ENCODE measurements around the gene M6PR.

Gene M6PR

GRCh38 chr12:8956073-8956472 is 6.6 kb upstream of the M6PR start:
- no peak for TF ChIP-seq CTCF (IDR thresholded peaks at IDR 0.05; ENCODE audit: low read depth, low read length)
- Histone ChIP-seq H3K4me3 (ENCODE audit: low read depth, low read length) (no peak overlapping the region), H3K4me1 (no peaks in the 10 kb centered on the region), H3K36me3 (no peaks in the 10 kb centered on the region), H3K27me3 (no peaks in the 10 kb centered on the region), H3K9me3 (no peaks in the 10 kb centered on the region)
- DNase-seq = no peak

- no peaks in the 10 kb centered on the region for H3K4me1 ChIP-seq
- no peaks in the 10 kb centered on the region for H3K36me3 ChIP-seq
- no peaks in the 10 kb centered on the region for H3K27me3 ChIP-seq
- no peaks in the 10 kb centered on the region for H3K9me3 ChIP-seq
- no peak for TF ChIP-seq CTCF (IDR thresholded peaks at IDR 0.05; ENCODE audit: low read depth, low read length)
- no peak overlapping the region for H3K4me3 ChIP-seq (ENCODE audit: low read depth, low read length)
- DNase-seq = no peak
Observed at GRCh38 chr12:8953773-8954402, 4.4 kb upstream of the M6PR start.

GRCh38 chr12:8951744-8952143 is 2.3 kb upstream of the M6PR start:
- no peaks in the 10 kb centered on the region for H3K9me3 ChIP-seq
- H3K27me3 ChIP-seq = no peaks in the 10 kb centered on the region
- H3K4me1 ChIP-seq = no peaks in the 10 kb centered on the region
- no peak overlapping the region for H3K4me3 ChIP-seq (ENCODE audit: low read depth, low read length)
- H3K36me3 ChIP-seq = no peaks in the 10 kb centered on the region
- no peak for TF ChIP-seq CTCF (IDR thresholded peaks at IDR 0.05; ENCODE audit: low read depth, low read length)
- DNase-seq = no peak

GRCh38 chr12:8950702-8951478 is 1.4 kb upstream of the M6PR start:
- Histone ChIP-seq H3K27me3 (no peaks in the 10 kb centered on the region), H3K4me3 (ENCODE audit: low read depth, low read length) (peak overlapping the region; percentile 99), H3K36me3 (peaks cover 4% of the 10 kb centered on the region), H3K4me1 (no peaks in the 10 kb centered on the region), H3K9me3 (no peaks in the 10 kb centered on the region)
- no peak for TF ChIP-seq CTCF (IDR thresholded peaks at IDR 0.05; ENCODE audit: low read depth, low read length)
- DNase-seq = no peak

GRCh38 chr12:8950221-8950527 is 729 bp upstream of the M6PR start:
- H3K36me3 ChIP-seq = peaks cover 11% of the 10 kb centered on the region
- peak overlapping the region; percentile 99 for H3K4me3 ChIP-seq (ENCODE audit: low read depth, low read length)
- no peaks in the 10 kb centered on the region for H3K27me3 ChIP-seq
- no peaks in the 10 kb centered on the region for H3K4me1 ChIP-seq
- TF ChIP-seq CTCF (IDR thresholded peaks at IDR 0.05; ENCODE audit: low read depth, low read length) = no peak
- no peaks in the 10 kb centered on the region for H3K9me3 ChIP-seq
- no peak for DNase-seq

DNA sequence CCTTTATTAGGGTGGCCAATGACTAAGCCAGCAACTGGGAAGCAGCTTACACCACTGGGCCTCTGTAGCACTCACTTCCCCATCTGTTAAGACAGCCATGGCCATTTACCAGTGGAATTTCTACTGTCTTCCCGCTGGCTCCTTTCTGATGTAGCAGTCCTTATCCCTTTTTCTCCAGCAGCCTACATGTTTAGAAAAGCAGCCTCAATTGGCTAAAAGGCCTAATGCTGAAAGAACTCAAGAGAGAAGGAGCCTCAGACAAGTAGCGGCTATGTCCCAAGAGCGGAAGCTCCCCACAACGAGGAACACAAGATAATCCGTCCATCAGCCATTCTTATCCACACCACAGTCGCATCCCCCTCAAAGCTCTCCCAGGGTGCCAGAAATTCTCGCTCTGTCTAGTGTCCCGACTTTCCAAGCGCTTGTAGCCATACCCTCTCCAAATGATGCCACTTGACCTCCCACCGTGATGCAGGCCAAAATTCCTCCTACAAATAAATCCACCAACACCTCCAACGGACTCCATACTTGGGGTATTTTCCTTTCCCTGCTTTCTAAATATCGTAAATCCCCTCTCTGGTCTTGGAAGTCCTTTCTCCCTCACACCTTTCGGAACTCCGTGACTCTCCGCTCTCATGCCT is 624 bp downstream of the M6PR start:
- no peak for TF ChIP-seq CTCF (IDR thresholded peaks at IDR 0.05; ENCODE audit: low read depth, low read length)
- no peak for DNase-seq
- H3K4me3 ChIP-seq (ENCODE audit: low read depth, low read length) = peak overlapping the region; percentile 99
- H3K27me3 ChIP-seq = no peaks in the 10 kb centered on the region
- H3K36me3 ChIP-seq = peaks cover 24% of the 10 kb centered on the region
- H3K4me1 ChIP-seq = no peaks in the 10 kb centered on the region
- H3K9me3 ChIP-seq = no peaks in the 10 kb centered on the region
